ENCODE data around the gene MRPL20. TPM values are rescaled to one million over a fixed set of nuclear protein-coding genes. Genes with fewer than 3 reads are reported as not detected.

The MRPL20 gene
- total RNA-seq, 4 donors from 2014 or later, result 83.4 to 122 (median 106) TPM

- TF ChIP-seq POLR2A (IDR thresholded peaks at IDR 0.05) (no peak), CTCF (IDR thresholded peaks at IDR 0.05) (no peak)
- H3K4me3 ChIP-seq (ENCODE audit: low read depth, poor library complexity, severe bottlenecking), result no peak overlapping the region
- no peak for DNase-seq (ENCODE audit: low spot score in 2 of 2)
- WGBS, 2 donors, result 67 to 73% methylated on average over 19 to 20 of the region's 26 CpGs
- intact Hi-C loops (cut with DNase I; ENCODE audit: low total_unique reads), result no loop called here
Observed at GRCh38 chr1:1440262-1441001, 33.3 kb upstream of the MRPL20 start.

- DNase-seq (ENCODE audit: low spot score in 2 of 2), result no peak
- TF ChIP-seq POLR2A (IDR thresholded peaks at IDR 0.05) (no peak), CTCF (IDR thresholded peaks at IDR 0.05) (no peak)
- intact Hi-C loops (cut with DNase I; ENCODE audit: low total_unique reads), result no loop called here
- 88 to 90% methylated on average over 53 to 78 of the region's 82 CpGs for WGBS, 2 donors
- no peak overlapping the region for H3K4me3 ChIP-seq (ENCODE audit: low read depth, poor library complexity, severe bottlenecking)
Observed at GRCh38 chr1:1439546-1440261, 32.6 kb upstream of the MRPL20 start.

- no peak overlapping the region for H3K4me3 ChIP-seq (ENCODE audit: low read depth, poor library complexity, severe bottlenecking)
- intact Hi-C loops (cut with DNase I; ENCODE audit: low total_unique reads), result no loop called here
- no peak for DNase-seq (ENCODE audit: low spot score in 2 of 2)
- no peak for TF ChIP-seq POLR2A (IDR thresholded peaks at IDR 0.05)
- TF ChIP-seq CTCF (IDR thresholded peaks at IDR 0.05), result no peak
- WGBS, 2 donors, result 93 to 96% methylated on average over 34 to 45 of the region's 45 CpGs
Observed at GRCh38 chr1:1438531-1439381, 31.7 kb upstream of the MRPL20 start.

- WGBS, 2 donors, result 67 to 81% methylated on average over 7 to 11 of the region's 11 CpGs
- intact Hi-C loops (cut with DNase I; ENCODE audit: low total_unique reads), result no loop called here
- TF ChIP-seq CTCF (IDR thresholded peaks at IDR 0.05) (no peak), POLR2A (IDR thresholded peaks at IDR 0.05) (no peak)
- DNase-seq (ENCODE audit: low spot score in 2 of 2), result no peak
- H3K4me3 ChIP-seq (ENCODE audit: low read depth, poor library complexity, severe bottlenecking), result no peak overlapping the region
Observed at GRCh38 chr1:1437904-1438376, 30.8 kb upstream of the MRPL20 start.

- H3K4me3 ChIP-seq (ENCODE audit: low read depth, poor library complexity, severe bottlenecking), result no peak overlapping the region
- TF ChIP-seq POLR2A (IDR thresholded peaks at IDR 0.05) (no peak), CTCF (IDR thresholded peaks at IDR 0.05) (no peak)
- 82 to 83% methylated on average over 24 to 27 of the region's 31 CpGs for WGBS, 2 donors
- DNase-seq (ENCODE audit: low spot score in 2 of 2), result no peak
- intact Hi-C loops (cut with DNase I; ENCODE audit: low total_unique reads), result no loop called here
Observed at GRCh38 chr1:1437033-1437903, 30.2 kb upstream of the MRPL20 start.
